HG03135 (cell line): ENCODE results near the gene PSMA5.

Experiments used
- ATAC-seq: cut with Tn5 transposase; IDR thresholded peaks from one replicate; pipeline ENCODE4 v1.9.1; 2021; ENCODE audit warnings: mild to moderate bottlenecking, moderate library complexity; ENCODE audit not compliant: unreplicated experiment

The PSMA5 gene

GRCh38 chr1:109370712-109371340 is 55.4 kb downstream of the PSMA5 start:
- no peak for ATAC-seq

GRCh38 chr1:109369167-109369746 is 57.0 kb downstream of the PSMA5 start:
- ATAC-seq: no peak

GRCh38 chr1:109368464-109368863 is 57.8 kb downstream of the PSMA5 start:
- ATAC-seq: no peak

- no peak for ATAC-seq
Observed at GRCh38 chr1:109367626-109368025, 58.6 kb downstream of the PSMA5 start.

- ATAC-seq: no peak
Observed at GRCh38 chr1:109365642-109366204, 60.5 kb downstream of the PSMA5 start.

GRCh38 chr1:109361649-109362048 is 64.6 kb downstream of the PSMA5 start:
- no peak for ATAC-seq

- ATAC-seq: no peak
Observed at GRCh38 chr1:109361069-109361468, 65.2 kb downstream of the PSMA5 start.

GRCh38 chr1:109357616-109358015 is 68.6 kb downstream of the PSMA5 start:
- ATAC-seq: no peak

- ATAC-seq: no peak
Observed at GRCh38 chr1:109356915-109357314, 69.3 kb downstream of the PSMA5 start.

GRCh38 chr1:109356505-109356904 is 69.7 kb downstream of the PSMA5 start:
- ATAC-seq: no peak

GRCh38 chr1:109354929-109355328 is 71.3 kb downstream of the PSMA5 start:
- no peak for ATAC-seq

- ATAC-seq: no peak
Observed at GRCh38 chr1:109351457-109351856, 74.8 kb downstream of the PSMA5 start.

GRCh38 chr1:109350655-109351054 is 75.6 kb downstream of the PSMA5 start:
- no peak for ATAC-seq

- ATAC-seq: no peak
Observed at GRCh38 chr1:109350182-109350581, 76.1 kb downstream of the PSMA5 start.
